B cell (primary cell): ENCODE results near the gene KDM5D. TPM values are rescaled to one million over a fixed set of nuclear protein-coding genes. Genes with fewer than 3 reads are reported as not detected.

Source experiments
- ATAC-seq: fragments of 200-7000 bp; cut with Tn5 transposase; one replicate; pipeline ENCODE4 v1.10.0; 2021; ENCODE audit warnings: low read depth, mild to moderate bottlenecking, moderate number of reproducible peaks, moderate library complexity
- CTCF ChIA-PET: fragments of 350-600 bp; sonication (Branson Sonifier 250); formaldehyde crosslinking; loops from one replicate; lab custom pipeline; 2021; ENCODE audit warnings: antibody characterized with exemption, inconsistent platforms; lab: Charles Lee
- POLR2A ChIA-PET: fragments of 350-600 bp; sonication (Branson Sonifier 250); formaldehyde crosslinking; loops from one replicate; lab custom pipeline; 2021; ENCODE audit warnings: antibody characterized with exemption; lab: Charles Lee
- DNase-seq: peaks from one replicate; pipeline ENCODE4 v3.0.0; 2013
- H2AFZ ChIP-seq: 2 replicates; pipeline ENCODE4 v1.6.1; 2012; ENCODE audit warnings: mild to moderate bottlenecking, low read depth, low read length; ENCODE audit not compliant: insufficient read depth, poor library complexity, severe bottlenecking
- H3K27ac ChIP-seq, 2 donors: 1 replicate in 1 of 2; 2 replicates in 1 of 2; pipeline ENCODE4 v1.5.1; 2012 to 2013; ENCODE audit warnings: low read length in 2 of 2, mild to moderate bottlenecking in 2 of 2, moderate library complexity in 1 of 2
- H3K27me3 ChIP-seq, 4 experiments: fragments of 200-600 bp in 1 of 4; sonication (generic) in 1 of 4; replicated peaks in 1 of 4; 1 replicate in 2 of 4; 2 replicates in 2 of 4; pipeline versions ENCODE4 v1.6.1 to v1.7.0; 2013 to 2016; ENCODE audit warnings: low read length in 3 of 4, mild to moderate bottlenecking in 2 of 4, mixed read lengths in 1 of 4, moderate library complexity in 1 of 4; ENCODE audit not compliant: insufficient read depth in 4 of 4, control insufficient read depth in 3 of 4; ENCODE audit errors: control extremely low read depth in 1 of 4
- H3K36me3 ChIP-seq, 2 experiments: replicated peaks in 1 of 2; 1 replicate in 1 of 2; 2 replicates in 1 of 2; pipeline versions ENCODE4 v1.6.1 to v1.7.1; 2013; ENCODE audit warnings: low read length in 1 of 2; ENCODE audit not compliant: insufficient read depth in 2 of 2, control insufficient read depth in 1 of 2; ENCODE audit errors: control extremely low read depth in 1 of 2, extremely low read depth in 1 of 2
- H3K4me1 ChIP-seq, 2 donors: fragments of 200-600 bp in 1 of 2; sonication (generic) in 1 of 2; 1 replicate in 1 of 2; 2 replicates in 1 of 2; pipeline versions ENCODE4 v1.5.1 to v1.6.1; 2013 to 2017; ENCODE audit warnings: low read length in 2 of 2; ENCODE audit not compliant: control insufficient read depth in 2 of 2, insufficient read depth in 2 of 2
- H3K4me2 ChIP-seq: replicated peaks from 2 replicates; pipeline ENCODE3; 2012; ENCODE audit warnings: mild to moderate bottlenecking, low read depth, low read length; ENCODE audit not compliant: poor library complexity, severe bottlenecking
- H3K4me3 ChIP-seq, 5 experiments: fragments of 200-600 bp in 1 of 5; sonication (generic) in 1 of 5; 1 replicate in 3 of 5; 2 replicates in 2 of 5; pipeline versions ENCODE4 v1.5.1 to v1.7.0; 2011 to 2016; ENCODE audit warnings: low read length in 4 of 5, mild to moderate bottlenecking in 4 of 5, low read depth in 2 of 5, control low read depth in 1 of 5, moderate library complexity in 1 of 5; ENCODE audit not compliant: insufficient read depth in 1 of 5; ENCODE audit errors: control extremely low read depth in 1 of 5, extremely low read depth in 1 of 5
- H3K79me2 ChIP-seq: fragments of 200-600 bp; sonication (generic); one replicate; pipeline ENCODE4 v1.6.0; 2016; ENCODE audit warnings: low read length; ENCODE audit not compliant: control insufficient read depth, insufficient read depth
- H3K9ac ChIP-seq: fragments of 200-600 bp; sonication (generic); 2 replicates; pipeline ENCODE4 v1.6.1; 2017; ENCODE audit warnings: mild to moderate bottlenecking, low read length, moderate library complexity
- H3K9me3 ChIP-seq, 3 donors: one replicate each; pipeline versions ENCODE4 v1.6.1 to v1.7.1; 2013; ENCODE audit warnings: low read length in 2 of 3; ENCODE audit not compliant: control insufficient read depth in 2 of 3, insufficient read depth in 1 of 3; ENCODE audit errors: control extremely low read depth in 1 of 3
- H4K20me1 ChIP-seq: 2 replicates; pipeline ENCODE4 v1.6.0; 2012; ENCODE audit warnings: mild to moderate bottlenecking, low read length; ENCODE audit not compliant: insufficient read depth, control insufficient read depth, poor library complexity, severe bottlenecking
- H3K27ac Mint-ChIP-seq: one replicate; pipeline ENCODE4 v1.8.0; 2021; ENCODE audit warnings: mixed read lengths
- H3K27me3 Mint-ChIP-seq: one replicate; pipeline ENCODE4 v1.8.0; 2021; ENCODE audit warnings: mixed read lengths
- H3K4me1 Mint-ChIP-seq: one replicate; pipeline ENCODE4 v1.8.0; 2021; ENCODE audit warnings: mixed read lengths
- H3K4me3 Mint-ChIP-seq: one replicate; pipeline ENCODE4 v1.8.0; 2021; ENCODE audit warnings: mixed read lengths
- H3K9me3 Mint-ChIP-seq: one replicate; pipeline ENCODE4 v1.8.0; 2022; ENCODE audit warnings: mixed read lengths; ENCODE audit not compliant: insufficient read depth
- EZH2 ChIP-seq: IDR thresholded peaks from 2 replicates; pipeline ENCODE4 v1.6.1; 2012; ENCODE audit warnings: borderline replicate concordance, low read depth, mild to moderate bottlenecking, moderate library complexity, low read length; ENCODE audit not compliant: insufficient read depth, poor library complexity, severe bottlenecking
- WGBS: methylation state at CpG from one replicate; pipeline ENCODE4 v1.1.5; 2013; ENCODE audit warnings: missing lambda C conversion rate; ENCODE audit not compliant: insufficient coverage; 5-methylcytosine and 5-hydroxymethylcytosine counted together
- intact Hi-C: fragments of 100-400 bp; cut with micrococcal nuclease; formaldehyde crosslinking; loops from one replicate; pipeline ENCODE4 v1.10.0; 2022
- polyA minus RNA-seq: library from RNA; depleted of rRNA, polyadenylated mRNA; stranded (reverse); fragments of >200 nt; gene quantifications from 2 replicates; pipeline ENCODE4 v1.2.3, GENCODE V29; 2012
- polyA plus RNA-seq: library from polyadenylated mRNA; depleted of rRNA; stranded (reverse); fragments of >200 nt; gene quantifications from 2 replicates; pipeline ENCODE4 v1.2.3, GENCODE V29; 2012
- total RNA-seq, 2 donors: library from RNA; stranded (reverse); fragments of 120-200 nt in 1 of 2; gene quantifications; 1 replicate in 1 of 2; 2 replicates in 1 of 2; pipeline versions ENCODE4 v1.2.3 to v1.2.4, GENCODE V29; 2013 to 2022
- TF ChIP-seq, protein P1 (sequence below): fragments of 200-600 bp; IDR thresholded peaks from one replicate; pipeline ENCODE4 v1.8.0; 2022; ENCODE audit warnings: antibody characterized with exemption, mild to moderate bottlenecking

The KDM5D gene
- total RNA-seq (183 and 193 TPM in 2 replicates), polyA plus RNA-seq (not detected in 2 replicates), polyA minus RNA-seq (not detected in 2 replicates)
- total RNA-seq (2013), result 102 TPM

DNA sequence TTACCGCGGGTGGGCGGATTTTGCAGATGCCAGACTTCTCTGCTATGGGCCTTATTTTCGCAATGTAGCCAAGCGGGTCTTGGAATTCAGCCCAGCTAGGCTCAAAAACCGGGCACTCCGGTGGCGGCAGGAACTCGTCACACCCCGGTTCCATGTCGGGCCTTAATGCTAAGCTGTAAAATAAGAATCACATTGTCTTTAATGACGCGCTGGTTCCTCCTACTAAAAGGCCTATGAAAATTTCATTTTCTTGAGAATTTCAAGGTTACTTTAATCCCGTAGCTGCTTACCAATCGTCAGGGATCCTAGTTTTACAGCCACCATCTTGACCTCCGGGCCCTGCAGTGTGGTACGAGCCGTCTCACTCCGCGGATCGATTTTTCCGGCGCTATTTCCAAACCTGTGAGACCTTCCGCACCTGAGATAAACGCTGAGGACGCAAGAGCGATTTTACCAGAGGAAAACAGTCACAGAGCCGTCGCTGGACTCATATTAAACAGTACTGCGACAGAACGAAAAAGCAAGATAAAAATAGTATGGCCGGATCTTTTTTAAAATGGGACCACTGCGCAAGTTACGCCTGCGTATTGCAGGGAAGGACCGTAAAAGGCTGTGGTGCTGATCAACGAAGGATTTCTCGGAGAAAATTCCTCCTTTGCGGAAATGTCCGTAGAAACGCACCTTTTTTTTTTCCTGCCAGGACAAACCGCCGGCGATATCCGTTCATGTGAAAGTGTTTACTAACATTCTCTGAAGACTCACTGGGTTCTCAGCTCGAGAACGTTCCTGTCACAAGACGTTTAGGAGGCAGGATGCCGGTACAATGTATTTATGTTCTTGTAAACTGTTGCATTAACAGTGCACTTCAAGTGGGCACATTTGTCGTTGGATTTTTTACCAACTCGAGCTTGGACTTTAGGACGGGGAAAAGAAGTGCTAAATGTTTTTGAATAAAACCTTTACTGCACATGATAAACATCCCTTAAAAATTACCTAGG lies at the start of gene KDM5D:
TSS of gene KDM5D (minus strand) at position 346 of the 998 bp plus-strand sequence. CDS start at position 154, 192 bp downstream.
- H3K27me3 Mint-ChIP-seq, result no peaks in the 10 kb centered on the region
- H3K27ac Mint-ChIP-seq, result peak within 1 kb of the TSS; percentile 97
- Histone ChIP-seq H3K4me1 (peaks cover 0 to 5% of the 10 kb centered on the region in 2 donors), H3K79me2 (no peaks in the 10 kb centered on the region), H4K20me1 (no peaks in the 10 kb centered on the region), H2AFZ (no peak within 1 kb of the TSS), H3K9ac (no peak within 1 kb of the TSS), H3K4me2 (no peak within 1 kb of the TSS), H3K36me3 (peaks cover 0 to 9% of the 10 kb centered on the region in 2 experiments), H3K4me3 (peak within 1 kb of the TSS in 2 of 5 experiments; percentile 81 to 82), H3K27ac (peak within 1 kb of the TSS in 1 of 2 donors; percentile 82), H3K27me3 (no peaks in the 10 kb centered on the region), H3K9me3 (no peaks in the 10 kb centered on the region)
- H3K4me3 Mint-ChIP-seq, result peak within 1 kb of the TSS; percentile 95
- peak; percentile 84 for DNase-seq
- ChIA-PET CTCF (interaction anchor here (1.7 kb wide), 1 partner anchor 178 kb away, joined by 3 read pairs; no protein-coding TSS in a partner anchor), POLR2A (interaction anchor here (1.0 kb wide), 1 partner anchor 178 kb away, joined by 4 read pairs; no protein-coding TSS in a partner anchor)
- intact Hi-C loops, result loop anchor here (1.0 to 10.0 kb wide), 2 partner anchors 177 to 830 kb away; partner anchors contain the start of gene EIF1AY
- peaks cover 29% of the 10 kb centered on the region for H3K4me1 Mint-ChIP-seq
- H3K9me3 Mint-ChIP-seq, result no peaks in the 10 kb centered on the region
- under 1% methylated on average over 38 of the region's 52 CpGs for WGBS
- TF ChIP-seq, protein P1, sequence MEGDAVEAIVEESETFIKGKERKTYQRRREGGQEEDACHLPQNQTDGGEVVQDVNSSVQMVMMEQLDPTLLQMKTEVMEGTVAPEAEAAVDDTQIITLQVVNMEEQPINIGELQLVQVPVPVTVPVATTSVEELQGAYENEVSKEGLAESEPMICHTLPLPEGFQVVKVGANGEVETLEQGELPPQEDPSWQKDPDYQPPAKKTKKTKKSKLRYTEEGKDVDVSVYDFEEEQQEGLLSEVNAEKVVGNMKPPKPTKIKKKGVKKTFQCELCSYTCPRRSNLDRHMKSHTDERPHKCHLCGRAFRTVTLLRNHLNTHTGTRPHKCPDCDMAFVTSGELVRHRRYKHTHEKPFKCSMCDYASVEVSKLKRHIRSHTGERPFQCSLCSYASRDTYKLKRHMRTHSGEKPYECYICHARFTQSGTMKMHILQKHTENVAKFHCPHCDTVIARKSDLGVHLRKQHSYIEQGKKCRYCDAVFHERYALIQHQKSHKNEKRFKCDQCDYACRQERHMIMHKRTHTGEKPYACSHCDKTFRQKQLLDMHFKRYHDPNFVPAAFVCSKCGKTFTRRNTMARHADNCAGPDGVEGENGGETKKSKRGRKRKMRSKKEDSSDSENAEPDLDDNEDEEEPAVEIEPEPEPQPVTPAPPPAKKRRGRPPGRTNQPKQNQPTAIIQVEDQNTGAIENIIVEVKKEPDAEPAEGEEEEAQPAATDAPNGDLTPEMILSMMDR, result no peak
- TF ChIP-seq EZH2, result no peak
- ATAC-seq, result peak; percentile 82

DNA sequence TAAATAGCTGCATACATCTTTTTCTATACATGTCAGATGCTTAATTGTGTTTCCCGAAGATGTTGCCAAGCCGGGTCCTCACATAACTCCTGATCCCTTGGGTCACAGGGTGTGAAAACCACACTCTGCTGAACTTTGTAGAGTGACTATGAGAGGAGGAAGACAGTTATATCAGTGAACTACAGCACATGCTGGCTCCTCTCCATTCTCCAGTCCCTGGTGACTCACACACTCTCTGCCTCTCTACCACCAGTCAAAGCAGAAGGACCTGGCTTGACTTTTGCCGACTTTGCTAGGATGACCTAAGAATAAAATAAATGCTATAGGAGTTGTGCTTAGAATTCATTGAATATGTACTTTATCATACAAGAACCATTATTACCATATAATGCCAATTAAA lies 23.8 kb upstream of the KDM5D start:
- no peak overlapping the region for H3K4me2 ChIP-seq
- H3K4me1 ChIP-seq, result no peaks in the 10 kb centered on the region
- DNase-seq (no peak), ATAC-seq (no peak)
- POLR2A ChIA-PET, result no interaction called here
- H3K9ac ChIP-seq, result no peak overlapping the region
- no CpG with 5 or more reads among the region's 3 CpGs for WGBS
- intact Hi-C loops, result no loop called here
- no peaks in the 10 kb centered on the region for H3K79me2 ChIP-seq
- CTCF ChIA-PET, result no interaction called here
- H3K36me3 ChIP-seq, result no peaks in the 10 kb centered on the region
- no peak overlapping the region for H3K4me3 Mint-ChIP-seq
- no peak overlapping the region for H3K27ac Mint-ChIP-seq
- H4K20me1 ChIP-seq, result no peaks in the 10 kb centered on the region
- H3K4me1 Mint-ChIP-seq, result no peaks in the 10 kb centered on the region
- H2AFZ ChIP-seq, result no peak overlapping the region
- no peaks in the 10 kb centered on the region for H3K27me3 ChIP-seq
- TF ChIP-seq EZH2, result no peak
- H3K27ac ChIP-seq, result no peak overlapping the region
- H3K4me3 ChIP-seq, result no peak overlapping the region
- H3K9me3 ChIP-seq, result no peaks in the 10 kb centered on the region
- H3K9me3 Mint-ChIP-seq, result no peaks in the 10 kb centered on the region
- H3K27me3 Mint-ChIP-seq, result no peaks in the 10 kb centered on the region
